IMR-90 (cell line): Measurements from ENCODE around the gene IL1F10. TPM values are rescaled to one million over a fixed set of nuclear protein-coding genes. Genes with fewer than 3 reads are reported as not detected.

Source experiments
- ATAC-seq: fragments of 200-7000 bp; cut with Tn5 transposase; 2 replicates; pipeline ENCODE4 v1.9.1; 2020; ENCODE audit warnings: low read depth, mild to moderate bottlenecking, moderate library complexity
- BruUV-seq: library from RNA; stranded (reverse); fragments of 400-500 nt; replicated peaks from 2 replicates; lab custom pipeline; 2021; lab: Mats Ljungman, UMichigan
- CTCF ChIA-PET: fragments of 300-600 bp; formaldehyde crosslinking; extraction: SDS; loops from one replicate; lab custom pipeline; 2021; ENCODE audit warnings: antibody characterized with exemption; lab: Yijun Ruan, JAX
- POLR2A ChIA-PET: fragments of 300-600 bp; sonication (Branson Sonifier 250); formaldehyde crosslinking; loops from one replicate; lab custom pipeline; 2022; ENCODE audit warnings: antibody characterized with exemption; ENCODE audit not compliant: unreplicated experiment; lab: Charles Lee
- DNase-seq: peaks from one replicate; pipeline ENCODE4 v3.0.0; 2013
- H2AFZ ChIP-seq: replicated peaks from 2 replicates; pipeline ENCODE3; 2013; ENCODE audit warnings: low read length, mild to moderate bottlenecking; ENCODE audit not compliant: poor library complexity
- H2AK5ac ChIP-seq: 2 replicates; pipeline ENCODE4 v1.6.1; 2013; ENCODE audit warnings: low read depth, low read length, inconsistent platforms
- H2AK9ac ChIP-seq: replicated peaks from 2 replicates; pipeline ENCODE3; 2013; ENCODE audit warnings: mild to moderate bottlenecking, low read depth, low read length, moderate library complexity; ENCODE audit not compliant: poor library complexity
- H2BK120ac ChIP-seq: 2 replicates; pipeline ENCODE4 v1.6.1; 2013; ENCODE audit warnings: low read depth, low read length, inconsistent platforms
- H2BK15ac ChIP-seq: 3 replicates; pipeline ENCODE4 v1.6.1; 2013; ENCODE audit warnings: low read depth, low read length, inconsistent platforms
- H2BK20ac ChIP-seq: 2 replicates; pipeline ENCODE4 v1.6.1; 2013; ENCODE audit warnings: low read depth, mild to moderate bottlenecking, inconsistent platforms, low read length, moderate library complexity
- H2BK5ac ChIP-seq: 2 replicates; pipeline ENCODE4 v1.6.1; 2013; ENCODE audit warnings: mild to moderate bottlenecking, low read depth, low read length, inconsistent platforms; ENCODE audit not compliant: poor library complexity, severe bottlenecking
- H3K14ac ChIP-seq: replicated peaks from 2 replicates; pipeline ENCODE4 v1.6.1; 2013; ENCODE audit warnings: low read depth, low read length, inconsistent platforms
- H3K18ac ChIP-seq: 2 replicates; pipeline ENCODE4 v1.6.1; 2013; ENCODE audit warnings: low read depth, low read length, control low read depth
- H3K23ac ChIP-seq: 2 replicates; pipeline ENCODE4 v1.6.1; 2013; ENCODE audit warnings: low read depth, low read length, inconsistent platforms
- H3K27ac ChIP-seq: 2 replicates; pipeline ENCODE4 v1.5.1; 2013; ENCODE audit warnings: mild to moderate bottlenecking, control low read depth, low read length; ENCODE audit not compliant: insufficient read depth
- H3K27me3 ChIP-seq: 2 replicates; pipeline ENCODE4 v1.6.1; 2013; ENCODE audit warnings: low read length; ENCODE audit not compliant: control insufficient read depth, insufficient read depth
- H3K36me3 ChIP-seq: 2 replicates; pipeline ENCODE4 v1.6.1; 2013; ENCODE audit warnings: low read length, mixed read lengths; ENCODE audit not compliant: control insufficient read depth, insufficient read depth
- H3K4ac ChIP-seq: 2 replicates; pipeline ENCODE4 v1.6.1; 2013; ENCODE audit warnings: low read depth, low read length, inconsistent platforms
- H3K4me1 ChIP-seq: 2 replicates; pipeline ENCODE4 v1.6.1; 2013; ENCODE audit warnings: low read length, mixed read lengths; ENCODE audit not compliant: control insufficient read depth, insufficient read depth
- H3K4me2 ChIP-seq: 2 replicates; pipeline ENCODE4 v1.6.1; 2013; ENCODE audit warnings: low read depth, mild to moderate bottlenecking, control low read depth, low read length, moderate library complexity
- H3K4me3 ChIP-seq: 2 replicates; pipeline ENCODE4 v1.5.1; 2013; ENCODE audit warnings: low read depth, mild to moderate bottlenecking, control low read depth, low read length, moderate library complexity; ENCODE audit not compliant: insufficient read depth
- H3K56ac ChIP-seq: 2 replicates; pipeline ENCODE4 v1.6.1; 2013; ENCODE audit warnings: low read length, inconsistent platforms; ENCODE audit not compliant: insufficient read depth; ENCODE audit errors: extremely low read depth
- H3K79me1 ChIP-seq, 2 experiments: 2 replicates each; pipeline ENCODE4 v1.6.1; 2013; ENCODE audit warnings: low read length in 2 of 2, inconsistent platforms in 1 of 2, low read depth in 1 of 2
- H3K9ac ChIP-seq: 2 replicates; pipeline ENCODE4 v1.6.1; 2013; ENCODE audit warnings: low read depth, low read length, control low read depth
- H3K9me1 ChIP-seq: 2 replicates; pipeline ENCODE4 v1.6.1; 2013; ENCODE audit warnings: low read length, inconsistent platforms; ENCODE audit not compliant: insufficient read depth
- H3K9me3 ChIP-seq: 2 replicates; pipeline ENCODE4 v1.6.1; 2013; ENCODE audit warnings: low read length; ENCODE audit not compliant: control insufficient read depth, insufficient read depth
- H4K20me1 ChIP-seq: 2 replicates; pipeline ENCODE4 v1.6.1; 2013; ENCODE audit warnings: low read length, inconsistent platforms; ENCODE audit not compliant: insufficient read depth
- H4K5ac ChIP-seq: 2 replicates; pipeline ENCODE4 v1.6.1; 2013; ENCODE audit warnings: mild to moderate bottlenecking, low read depth, low read length, control low read depth
- H4K8ac ChIP-seq, 2 experiments: 2 replicates each; pipeline ENCODE4 v1.6.1; 2013; ENCODE audit warnings: low read depth in 2 of 2, low read length in 2 of 2, control low read depth in 1 of 2, inconsistent platforms in 1 of 2
- H4K91ac ChIP-seq: 2 replicates; pipeline ENCODE4 v1.6.1; 2013; ENCODE audit warnings: low read depth, low read length, inconsistent platforms; ENCODE audit not compliant: insufficient read depth
- CEBPB ChIP-seq: IDR thresholded peaks from 2 replicates; pipeline ENCODE4 v1.6.1; 2012; ENCODE audit warnings: low read depth, low read length, improper control_type of control experiment
- CHD1 ChIP-seq: IDR thresholded peaks from 2 replicates; pipeline ENCODE4 v1.6.1; 2012; ENCODE audit warnings: low read depth, low read length, improper control_type of control experiment
- FOS ChIP-seq: fragments of 150-350 bp; IDR thresholded peaks from 2 replicates; pipeline ENCODE4 v1.6.1; 2016; ENCODE audit warnings: low read depth, low read length
- MAFK ChIP-seq: IDR thresholded peaks from 2 replicates; pipeline ENCODE4 v1.6.1; 2012; ENCODE audit warnings: low read depth, low read length, improper control_type of control experiment
- MAZ ChIP-seq: IDR thresholded peaks from 2 replicates; pipeline ENCODE4 v1.6.1; 2012; ENCODE audit warnings: low read depth, mild to moderate bottlenecking, low read length, improper control_type of control experiment, moderate library complexity, borderline replicate concordance
- MXI1 ChIP-seq: IDR thresholded peaks from 2 replicates; pipeline ENCODE4 v1.6.1; 2012; ENCODE audit warnings: low read depth, mild to moderate bottlenecking, low read length, moderate library complexity, borderline replicate concordance
- NFE2L2 ChIP-seq: fragments of 150-350 bp; IDR thresholded peaks from 2 replicates; pipeline ENCODE4 v1.6.1; 2016; ENCODE audit warnings: low read depth, mild to moderate bottlenecking, low read length
- RAD21 ChIP-seq: IDR thresholded peaks from 2 replicates; pipeline ENCODE4 v1.6.1; 2012; ENCODE audit warnings: low read length, improper control_type of control experiment
- RCOR1 ChIP-seq: IDR thresholded peaks from 2 replicates; pipeline ENCODE4 v1.6.1; 2012; ENCODE audit warnings: mild to moderate bottlenecking, low read length, improper control_type of control experiment; ENCODE audit not compliant: insufficient replicate concordance
- RFX5 ChIP-seq: IDR thresholded peaks from 2 replicates; pipeline ENCODE4 v1.8.0; 2012; ENCODE audit warnings: low read depth, mild to moderate bottlenecking, low read length, moderate library complexity
- SMC3 ChIP-seq: fragments of 150-350 bp; IDR thresholded peaks from 2 replicates; pipeline ENCODE4 v1.6.1; 2016; ENCODE audit warnings: low read depth, mild to moderate bottlenecking, antibody characterized with exemption, low read length, moderate library complexity
- WGBS, 2 experiments: methylation state at CpG; one replicate each; pipeline versions ENCODE4 v1.1.5 to v1.1.7; 2013; ENCODE audit warnings: missing lambda C conversion rate in 2 of 2; ENCODE audit not compliant: insufficient read length in 1 of 2; ENCODE audit errors: extremely low coverage in 2 of 2; 5-methylcytosine and 5-hydroxymethylcytosine counted together
- dilution Hi-C: fragments of 300-500 bp; cut with HindIII; formaldehyde crosslinking; loops from one replicate; pipeline ENCODE4 v1.14.3; 2018; ENCODE audit warnings: low sequenced_read_pairs; ENCODE audit not compliant: unreplicated experiment
- in situ Hi-C: fragments of 300-500 bp; cut with MboI; formaldehyde crosslinking; loops from 3 replicates; pipeline ENCODE4 v1.14.3; 2019; ENCODE audit warnings: low sequenced_read_pairs, inconsistent platforms, mixed read lengths
- intact Hi-C: fragments of 100-400 bp; cut with micrococcal nuclease; formaldehyde crosslinking; loops from 2 replicates; pipeline ENCODE4 v1.10.0; 2022
- polyA plus RNA-seq, 3 experiments: library from polyadenylated mRNA; depleted of rRNA; stranded (reverse); fragments of >200 nt; gene quantifications; 2 replicates each; pipeline ENCODE4 v1.2.3, GENCODE V29; 2012; ENCODE audit warnings: low replicate concordance in 1 of 3
- total RNA-seq: library from RNA; depleted of rRNA; stranded (reverse); fragments of >200 nt; gene quantifications from 2 replicates; pipeline ENCODE4 v1.2.3, GENCODE V29; 2012
- TF ChIP-seq, protein P1 (sequence below): fragments of 150-350 bp; IDR thresholded peaks from 2 replicates; pipeline ENCODE4 v1.6.1; 2017; ENCODE audit warnings: mild to moderate bottlenecking, antibody characterized with exemption, low read length, low read depth

IL1F10 gene
- total and polyA plus RNA-seq, 2 of the 4 experiments (the other 2 are of a cell fraction): not detected

DNA sequence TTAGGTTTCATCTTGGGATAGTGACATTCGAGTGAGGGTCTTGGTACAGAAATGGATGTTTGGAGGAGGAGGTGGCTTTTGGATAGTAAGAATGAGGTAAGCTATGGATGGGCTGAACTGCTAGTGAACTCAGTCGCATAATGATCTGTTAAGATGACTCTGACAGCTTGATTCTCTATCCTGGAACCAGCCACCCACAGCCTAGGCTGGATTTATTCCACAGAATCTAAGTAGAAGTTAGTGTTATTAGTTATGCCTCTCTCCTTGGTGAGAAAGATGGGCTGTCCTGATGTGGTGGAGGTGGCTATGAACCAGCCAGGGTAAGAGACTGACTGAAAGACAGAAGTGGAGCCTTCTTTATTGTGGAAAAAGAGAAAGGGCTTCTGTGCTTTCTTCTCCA lies 40.1 kb upstream of the IL1F10 start:
- Histone ChIP-seq H3K23ac (no peak overlapping the region), H4K5ac (no peak overlapping the region), H4K8ac (no peak overlapping the region), H3K27ac (no peak overlapping the region), H3K9me3 (no peaks in the 10 kb centered on the region), H2AFZ (no peak overlapping the region), H3K4me3 (no peak overlapping the region), H2AK9ac (no peak overlapping the region), H3K14ac (no peak overlapping the region), H3K9me1 (no peaks in the 10 kb centered on the region), H2BK20ac (no peak overlapping the region), H2BK5ac (no peak overlapping the region), H3K9ac (no peak overlapping the region), H4K20me1 (no peaks in the 10 kb centered on the region), H3K4me1 (no peaks in the 10 kb centered on the region), H3K27me3 (peaks cover 3% of the 10 kb centered on the region), H2AK5ac (no peak overlapping the region), H3K18ac (no peak overlapping the region), H3K36me3 (no peaks in the 10 kb centered on the region), H3K56ac (no peak overlapping the region), H3K4me2 (no peak overlapping the region), H2BK120ac (no peak overlapping the region), H4K91ac (no peak overlapping the region), H2BK15ac (no peak overlapping the region), H3K4ac (no peak overlapping the region), H3K79me1 (no peaks in the 10 kb centered on the region)
- ATAC-seq (no peak), DNase-seq (no peak)
- ChIA-PET POLR2A (no interaction called here), CTCF (no interaction called here)
- no peak for TF ChIP-seq MAFK
- TF ChIP-seq, protein P1, sequence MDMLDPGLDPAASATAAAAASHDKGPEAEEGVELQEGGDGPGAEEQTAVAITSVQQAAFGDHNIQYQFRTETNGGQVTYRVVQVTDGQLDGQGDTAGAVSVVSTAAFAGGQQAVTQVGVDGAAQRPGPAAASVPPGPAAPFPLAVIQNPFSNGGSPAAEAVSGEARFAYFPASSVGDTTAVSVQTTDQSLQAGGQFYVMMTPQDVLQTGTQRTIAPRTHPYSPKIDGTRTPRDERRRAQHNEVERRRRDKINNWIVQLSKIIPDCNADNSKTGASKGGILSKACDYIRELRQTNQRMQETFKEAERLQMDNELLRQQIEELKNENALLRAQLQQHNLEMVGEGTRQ: no peak
- no peak for TF ChIP-seq RAD21
- no peak for TF ChIP-seq RFX5
- TF ChIP-seq CEBPB: no peak
- no peak for TF ChIP-seq MXI1
- TF ChIP-seq MAZ: no peak
- TF ChIP-seq CHD1: no peak
- no peak for TF ChIP-seq SMC3
- TF ChIP-seq RCOR1: no peak
- no peak for TF ChIP-seq FOS
- no peak for TF ChIP-seq NFE2L2
- BruUV-seq: no TSS peak
- 14% methylated on average over 1 of the region's 2 CpGs; no CpG with 5 or more reads in 1 of the 2 experiments for WGBS, 2 experiments
- in situ Hi-C loops (no loop called here), intact Hi-C loops (no loop called here), dilution Hi-C loops (no loop called here)
